HG03457 (cell line): ENCODE measurements around the gene DUS1L.

Experiments
- ATAC-seq: cut with Tn5 transposase; IDR thresholded peaks from one replicate; pipeline ENCODE4 v1.9.1; 2021; ENCODE audit warnings: moderate number of reproducible peaks; ENCODE audit not compliant: unreplicated experiment

The DUS1L gene

GRCh38 chr17:82029391-82029790, 36.2 kb downstream of the DUS1L start:
- ATAC-seq, result no peak

- no peak for ATAC-seq
Observed at GRCh38 chr17:82028966-82029365, 36.6 kb downstream of the DUS1L start.

- no peak for ATAC-seq
Observed at GRCh38 chr17:82028246-82028645, 37.4 kb downstream of the DUS1L start.

- ATAC-seq, result no peak
Observed at GRCh38 chr17:82025401-82026107, 40.0 kb downstream of the DUS1L start.

GRCh38 chr17:82024859-82025258, 40.7 kb downstream of the DUS1L start:
- ATAC-seq, result no peak

- ATAC-seq, result no peak
Observed at GRCh38 chr17:82023447-82024241, 42.0 kb downstream of the DUS1L start.

GRCh38 chr17:82022981-82023446, 42.6 kb downstream of the DUS1L start, which contains the start of gene LRRC45:
TSS of gene LRRC45 (plus strand) at chr17:82023305. CDS start at chr17:82023644, 339 bp downstream.
- peak; percentile 62 for ATAC-seq

GRCh38 chr17:82022310-82022980, 43.2 kb downstream of the DUS1L start, which contains the start of gene CENPX:
TSS of gene CENPX (minus strand) at chr17:82022878. CDS start at chr17:82022861, 17 bp downstream.
- ATAC-seq, result peak; percentile 48

- ATAC-seq, result no peak
Observed at GRCh38 chr17:82021900-82022309, 43.7 kb downstream of the DUS1L start.

GRCh38 chr17:82021107-82021899, 44.3 kb downstream of the DUS1L start:
- no peak for ATAC-seq

- ATAC-seq, result no peak
Observed at GRCh38 chr17:82020572-82021106, 45.0 kb downstream of the DUS1L start.

GRCh38 chr17:82019690-82020571, 45.7 kb downstream of the DUS1L start:
- ATAC-seq, result no peak

GRCh38 chr17:82018989-82019689, 46.5 kb downstream of the DUS1L start:
- ATAC-seq, result no peak

- ATAC-seq, result no peak
Observed at GRCh38 chr17:82018152-82018988, 47.2 kb downstream of the DUS1L start.

- no peak for ATAC-seq
Observed at GRCh38 chr17:82017612-82018151, 47.9 kb downstream of the DUS1L start.

GRCh38 chr17:82016875-82017459, 48.6 kb downstream of the DUS1L start:
- no peak for ATAC-seq
